ENCODE data around the gene ATP6V1C2.

DNA sequence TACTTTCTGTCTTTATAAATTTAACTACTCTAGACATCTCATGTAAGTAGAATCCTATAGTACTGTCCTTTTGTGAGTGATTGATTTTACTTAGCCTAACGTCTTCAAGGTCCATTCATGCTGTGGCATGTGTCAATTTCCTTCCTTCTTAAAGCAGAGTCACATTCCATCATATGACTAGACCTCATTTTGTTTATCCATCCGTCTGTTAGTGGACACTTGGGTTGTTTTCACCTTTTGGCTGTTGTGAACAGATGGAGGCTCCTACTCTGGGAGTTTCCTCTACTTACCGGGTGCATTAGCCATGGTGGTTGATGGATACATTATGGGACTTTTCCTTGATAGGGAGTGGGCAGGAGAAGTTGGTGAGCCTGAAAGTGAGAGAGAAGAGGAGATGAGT, 97.6 kb downstream of the ATP6V1C2 start:
- TF ChIP-seq NFRKB (IDR thresholded peaks at IDR 0.05), result no peak
- TF ChIP-seq, protein P1, sequence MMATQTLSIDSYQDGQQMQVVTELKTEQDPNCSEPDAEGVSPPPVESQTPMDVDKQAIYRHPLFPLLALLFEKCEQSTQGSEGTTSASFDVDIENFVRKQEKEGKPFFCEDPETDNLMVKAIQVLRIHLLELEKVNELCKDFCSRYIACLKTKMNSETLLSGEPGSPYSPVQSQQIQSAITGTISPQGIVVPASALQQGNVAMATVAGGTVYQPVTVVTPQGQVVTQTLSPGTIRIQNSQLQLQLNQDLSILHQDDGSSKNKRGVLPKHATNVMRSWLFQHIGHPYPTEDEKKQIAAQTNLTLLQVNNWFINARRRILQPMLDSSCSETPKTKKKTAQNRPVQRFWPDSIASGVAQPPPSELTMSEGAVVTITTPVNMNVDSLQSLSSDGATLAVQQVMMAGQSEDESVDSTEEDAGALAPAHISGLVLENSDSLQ (IDR thresholded peaks at IDR 0.05), result no peak
- no peak for TF ChIP-seq FOXK2 (IDR thresholded peaks at IDR 0.05)
- TF ChIP-seq ZNF384 (IDR thresholded peaks at IDR 0.05), result no peak
- no peak for TF ChIP-seq FOXM1 (IDR thresholded peaks at IDR 0.05; ENCODE audit: borderline replicate concordance)
- TF ChIP-seq ARNT (IDR thresholded peaks at IDR 0.05), result no peak
- TF ChIP-seq BHLHE40 (IDR thresholded peaks at IDR 0.05; ENCODE audit: borderline replicate concordance), result no peak
- TF ChIP-seq TARDBP (IDR thresholded peaks at IDR 0.05), result no peak
- TF ChIP-seq SUZ12 (IDR thresholded peaks at IDR 0.05), result no peak
- TF ChIP-seq LEF1 (IDR thresholded peaks at IDR 0.05; ENCODE audit: borderline replicate concordance), result no peak
